Activated naive CD8-positive, alpha-beta T cell (primary cell): ENCODE data around the gene HDGFL3.
"Not testable (repeated sequence)": the region's sequence is repeated elsewhere in the genome, so short reads cannot be mapped to it uniquely, and the experiment has no call there.

Source experiments
- H3K27ac Mint-ChIP-seq: one replicate; pipeline ENCODE4 v1.8.0; 2021; ENCODE audit warnings: mixed read lengths
- H3K27me3 Mint-ChIP-seq: one replicate; pipeline ENCODE4 v1.8.0; 2021; ENCODE audit warnings: mixed read lengths
- H3K36me3 Mint-ChIP-seq: one replicate; pipeline ENCODE4 v1.8.0; 2021; ENCODE audit warnings: mixed read lengths
- H3K4me1 Mint-ChIP-seq: one replicate; pipeline ENCODE4 v1.8.0; 2021; ENCODE audit warnings: low read depth, mixed read lengths
- H3K4me3 Mint-ChIP-seq: one replicate; pipeline ENCODE4 v1.8.0; 2021; ENCODE audit warnings: mild to moderate bottlenecking, mixed read lengths
- H3K9me3 Mint-ChIP-seq: one replicate; pipeline ENCODE4 v1.8.0; 2021; ENCODE audit warnings: low read depth, mixed read lengths

HDGFL3 gene

DNA sequence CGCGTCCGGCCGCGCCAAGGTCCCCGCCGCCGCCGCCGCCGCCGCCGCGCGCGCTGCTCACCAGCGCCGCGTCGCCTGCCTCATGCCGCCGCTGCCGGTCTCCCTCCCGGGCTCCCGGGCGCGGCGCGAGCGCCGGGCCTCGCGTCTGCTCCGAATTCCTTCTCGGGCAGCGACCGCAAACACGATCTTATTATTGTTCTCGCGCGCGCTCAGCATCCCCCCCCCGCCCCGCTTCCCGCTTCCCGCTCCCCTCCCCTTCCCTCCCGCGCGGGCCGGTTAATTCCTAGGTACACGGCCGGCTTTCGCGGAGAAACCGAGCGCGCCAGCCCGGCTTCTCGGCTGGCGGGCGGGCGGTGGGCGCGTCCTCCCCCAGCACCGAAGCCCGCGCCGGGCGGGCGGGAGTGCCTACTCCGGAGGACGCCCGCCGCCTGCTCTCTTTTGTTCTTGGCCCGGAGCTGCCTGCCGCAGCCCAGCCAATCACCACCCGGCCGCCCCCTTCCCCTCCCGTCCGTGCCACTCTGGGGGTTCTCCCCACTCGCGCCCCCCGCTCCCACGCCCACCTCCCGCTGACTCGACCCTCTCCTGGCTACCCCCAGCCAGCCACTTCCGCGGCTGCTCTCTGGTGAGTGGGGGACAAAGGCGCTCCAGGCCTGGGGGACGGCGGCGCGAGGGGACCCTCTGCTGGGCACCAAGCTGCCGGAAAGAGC, at the start of gene HDGFL3:
Gene HDGFL3 (minus strand): TSS at position 164 of the 707 bp plus-strand sequence. CDS start 409 bp downstream, outside the sequence.
- no peak within 1 kb of the TSS for H3K27ac Mint-ChIP-seq
- H3K27me3 Mint-ChIP-seq, result peaks cover 16% of the 10 kb centered on the region
- H3K36me3 Mint-ChIP-seq, result no peaks in the 10 kb centered on the region
- H3K4me1 Mint-ChIP-seq, result peaks cover 6% of the 10 kb centered on the region
- H3K9me3 Mint-ChIP-seq, result no peaks in the 10 kb centered on the region
- H3K4me3 Mint-ChIP-seq, result peak within 1 kb of the TSS; percentile 90

DNA sequence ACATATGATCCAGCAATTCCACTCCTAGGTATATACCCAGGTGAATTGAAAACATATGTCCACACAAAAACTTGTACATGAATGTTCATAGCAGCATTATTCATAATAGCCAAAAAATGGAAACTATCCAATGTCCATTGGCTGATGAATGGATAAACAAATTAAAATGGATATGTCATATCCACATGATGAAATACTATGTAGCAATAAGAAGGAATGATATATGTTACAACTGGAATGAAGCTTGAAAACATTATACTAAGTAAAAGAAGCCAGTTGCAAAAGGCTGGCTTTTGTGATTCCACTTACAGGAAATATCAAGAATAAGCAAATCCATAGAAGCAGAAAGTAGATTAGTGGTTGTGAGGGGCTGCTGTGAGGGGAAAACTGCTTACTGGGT, 43.2 kb upstream of the HDGFL3 start:
- Mint-ChIP-seq H3K27me3 (peaks cover 43% of the 10 kb centered on the region), H3K36me3 (no peaks in the 10 kb centered on the region), H3K27ac (no peak overlapping the region), H3K4me1 (no peaks in the 10 kb centered on the region), H3K9me3 (no peaks in the 10 kb centered on the region), H3K4me3 (no peak overlapping the region)

DNA sequence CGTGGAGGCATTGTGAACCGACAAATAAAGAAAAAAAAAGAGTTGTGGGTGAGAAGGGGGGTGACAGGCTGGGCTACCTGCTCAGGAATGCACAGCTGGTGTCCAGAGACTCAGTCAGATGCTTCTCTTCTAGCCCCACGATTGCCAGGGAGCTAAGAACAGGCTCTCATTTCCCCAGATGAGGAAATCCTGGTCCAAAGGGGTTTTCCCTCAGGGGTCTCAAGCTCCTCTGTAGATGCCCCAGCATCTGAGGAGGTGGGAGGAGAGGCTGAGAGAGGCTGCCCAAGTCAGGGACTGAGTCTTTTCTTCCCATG, 41.4 kb upstream of the HDGFL3 start:
- Mint-ChIP-seq H3K27ac (no peak overlapping the region), H3K9me3 (no peaks in the 10 kb centered on the region), H3K4me1 (no peaks in the 10 kb centered on the region), H3K4me3 (no peak overlapping the region), H3K27me3 (peaks cover 45% of the 10 kb centered on the region), H3K36me3 (no peaks in the 10 kb centered on the region)

DNA sequence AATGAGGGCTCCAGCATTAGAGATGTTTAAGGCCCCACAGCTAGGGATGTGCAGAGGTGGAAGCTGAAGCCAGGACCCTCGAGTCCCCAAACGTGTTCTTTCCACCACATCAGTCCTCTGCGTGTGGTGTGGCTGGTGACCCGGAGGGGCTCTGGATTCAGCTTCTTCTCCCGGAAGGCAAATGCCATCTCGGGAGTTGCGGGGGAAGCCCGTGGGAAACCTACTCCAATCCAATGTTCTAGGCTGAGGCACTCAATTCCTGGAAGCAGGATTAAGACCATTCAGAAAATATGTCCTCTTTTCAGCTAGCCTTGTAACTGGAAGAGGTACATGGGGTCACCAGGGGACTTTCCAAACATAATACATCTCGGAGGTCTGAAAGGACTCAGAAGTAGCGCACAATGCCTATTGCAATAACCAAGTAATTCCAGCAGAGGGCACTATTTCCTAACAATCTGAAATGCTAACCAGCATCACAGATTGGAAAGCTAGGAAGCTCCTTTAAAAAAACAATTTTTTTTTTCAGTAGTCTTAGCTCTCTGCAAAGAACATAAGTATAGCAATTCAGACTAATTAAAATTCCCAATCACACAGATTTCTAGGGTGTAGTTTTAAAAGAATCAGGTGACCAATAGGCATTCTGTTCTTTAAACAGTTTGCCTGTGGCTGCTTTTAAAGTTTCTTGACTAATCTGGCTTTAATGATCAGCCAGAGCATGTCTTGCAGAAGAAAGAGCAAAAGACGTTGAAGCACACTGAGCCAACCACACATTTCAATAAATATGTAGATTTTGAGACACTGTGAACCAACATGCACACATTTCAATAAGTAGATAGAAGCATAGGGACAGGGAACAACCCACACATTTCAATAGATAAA, 40.8 kb upstream of the HDGFL3 start:
- Mint-ChIP-seq H3K4me3 (no peak overlapping the region), H3K36me3 (no peaks in the 10 kb centered on the region), H3K4me1 (no peaks in the 10 kb centered on the region), H3K27me3 (peaks cover 45% of the 10 kb centered on the region), H3K27ac (no peak overlapping the region), H3K9me3 (no peaks in the 10 kb centered on the region)

DNA sequence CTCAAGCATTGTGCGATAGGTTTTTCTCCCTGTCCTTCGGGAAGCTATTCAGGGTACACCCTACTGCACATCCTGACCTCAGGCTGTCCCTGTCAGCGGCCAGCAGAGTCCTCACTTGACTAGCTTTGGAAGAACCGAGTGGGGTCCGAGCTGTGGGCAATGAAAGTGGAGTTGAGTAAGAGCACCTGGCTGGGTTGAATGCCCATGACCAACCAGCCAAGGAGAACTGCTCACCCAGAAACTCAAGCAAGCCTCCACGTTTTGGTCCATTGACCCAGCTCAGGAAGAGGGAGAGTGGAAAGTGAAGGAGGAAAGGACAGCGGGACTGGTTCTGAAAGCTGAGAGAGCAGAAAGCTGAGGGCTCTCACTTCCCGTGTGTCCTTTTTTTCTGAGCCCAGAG, 36.0 kb upstream of the HDGFL3 start:
- H3K36me3 Mint-ChIP-seq, result no peaks in the 10 kb centered on the region
- H3K4me3 Mint-ChIP-seq, result no peak overlapping the region
- H3K27me3 Mint-ChIP-seq, result peaks cover 35% of the 10 kb centered on the region

DNA sequence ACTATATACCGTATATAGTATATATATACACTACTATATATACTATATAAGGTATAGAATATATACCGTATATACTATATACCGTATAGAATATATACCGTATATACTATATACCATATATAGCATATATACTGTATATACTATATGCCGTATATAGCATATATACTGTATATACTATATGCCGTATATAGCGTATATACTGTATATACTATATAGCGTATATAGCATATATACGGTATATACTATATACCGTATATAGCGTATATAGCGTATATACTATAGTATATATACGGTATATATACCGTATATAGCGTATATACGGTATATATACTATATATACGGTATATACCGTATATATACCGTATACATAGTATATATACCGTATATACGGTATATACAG, 22.6 kb upstream of the HDGFL3 start:
- H3K36me3 Mint-ChIP-seq, result no peaks in the 10 kb centered on the region
- H3K9me3 Mint-ChIP-seq, result no peaks in the 10 kb centered on the region
- peaks cover 11% of the 10 kb centered on the region for H3K27me3 Mint-ChIP-seq
- H3K27ac Mint-ChIP-seq, result no peak overlapping the region
- no peaks in the 10 kb centered on the region for H3K4me1 Mint-ChIP-seq
- no peak overlapping the region for H3K4me3 Mint-ChIP-seq

More for the DNA sequence above, 36.0 kb upstream of the HDGFL3 start:
- Mint-ChIP-seq H3K9me3 (no peaks in the 10 kb centered on the region), H3K27ac (no peak overlapping the region), H3K4me1 (no peaks in the 10 kb centered on the region)

DNA sequence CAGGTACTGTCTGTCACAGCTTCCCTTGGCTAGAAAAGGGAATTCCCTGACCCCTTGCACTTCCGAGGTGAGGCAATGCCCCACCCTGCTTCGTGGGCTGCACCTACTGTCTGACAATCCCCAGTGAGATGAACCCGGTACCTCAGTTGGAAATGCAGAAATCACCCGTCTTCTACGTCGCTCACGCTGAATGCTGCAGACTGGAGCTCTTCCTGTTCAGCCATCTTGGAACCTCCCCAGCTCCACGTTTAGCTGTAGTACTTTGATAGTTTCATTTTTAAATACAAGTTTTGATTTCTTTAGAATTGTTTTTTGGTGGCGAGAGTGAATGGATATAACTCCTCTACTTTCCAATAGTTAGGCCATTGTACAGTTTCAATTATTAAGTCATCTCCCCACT, 17.8 kb upstream of the HDGFL3 start:
- no peaks in the 10 kb centered on the region for H3K9me3 Mint-ChIP-seq
- H3K4me1 Mint-ChIP-seq, result no peaks in the 10 kb centered on the region
- no peaks in the 10 kb centered on the region for H3K36me3 Mint-ChIP-seq
- no peak overlapping the region for H3K27ac Mint-ChIP-seq
- no peak overlapping the region for H3K4me3 Mint-ChIP-seq
- H3K27me3 Mint-ChIP-seq, result peaks cover 5% of the 10 kb centered on the region

DNA sequence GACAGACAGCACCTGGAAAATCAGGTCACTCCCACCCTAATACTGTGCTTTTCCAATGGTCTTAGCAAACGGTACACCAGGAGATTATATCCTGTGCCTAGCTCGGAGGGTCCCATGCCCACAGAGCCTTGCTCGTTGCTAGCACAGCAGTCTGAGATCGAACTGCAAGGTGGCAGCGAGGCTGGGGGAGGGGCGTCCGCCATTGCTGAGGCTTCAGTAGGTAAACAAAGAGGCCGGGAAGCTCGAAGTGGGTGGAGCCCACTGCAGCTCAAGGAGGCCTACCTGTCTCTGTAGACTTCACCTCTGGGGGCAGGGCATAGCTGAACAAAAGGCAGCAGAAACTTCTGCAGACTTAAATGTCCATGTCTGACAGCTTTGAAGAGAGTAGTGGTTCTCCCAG, 14.2 kb upstream of the HDGFL3 start:
- H3K9me3 Mint-ChIP-seq, H3K4me1 Mint-ChIP-seq, H3K4me3 Mint-ChIP-seq, H3K27ac Mint-ChIP-seq, H3K36me3 Mint-ChIP-seq: not testable (repeated sequence)
- H3K27me3 Mint-ChIP-seq, result peaks cover 13% of the 10 kb centered on the region

DNA sequence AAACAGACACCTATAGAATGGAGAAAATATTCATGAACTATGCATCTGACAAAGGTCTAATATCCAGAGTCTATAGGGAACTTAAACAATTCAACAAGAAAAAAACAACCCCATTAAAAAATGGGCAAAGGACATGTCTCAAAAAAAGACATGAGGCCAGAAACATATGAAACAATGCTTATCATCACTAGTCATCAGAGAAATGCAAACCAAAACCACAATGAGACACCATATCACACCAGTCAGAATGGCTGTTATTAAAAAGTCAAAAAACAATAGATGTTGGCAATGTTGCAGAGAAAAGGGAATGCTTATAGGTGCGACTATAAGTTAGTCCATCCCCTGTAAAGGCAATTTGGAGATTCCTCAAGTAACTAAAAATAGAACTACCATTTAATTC, 11.4 kb upstream of the HDGFL3 start:
- Mint-ChIP-seq H3K9me3 (peaks cover 3% of the 10 kb centered on the region), H3K36me3 (peaks cover 5% of the 10 kb centered on the region), H3K27me3 (peaks cover 19% of the 10 kb centered on the region), H3K4me1 (no peaks in the 10 kb centered on the region), H3K4me3 (no peak overlapping the region), H3K27ac (no peak overlapping the region)

DNA sequence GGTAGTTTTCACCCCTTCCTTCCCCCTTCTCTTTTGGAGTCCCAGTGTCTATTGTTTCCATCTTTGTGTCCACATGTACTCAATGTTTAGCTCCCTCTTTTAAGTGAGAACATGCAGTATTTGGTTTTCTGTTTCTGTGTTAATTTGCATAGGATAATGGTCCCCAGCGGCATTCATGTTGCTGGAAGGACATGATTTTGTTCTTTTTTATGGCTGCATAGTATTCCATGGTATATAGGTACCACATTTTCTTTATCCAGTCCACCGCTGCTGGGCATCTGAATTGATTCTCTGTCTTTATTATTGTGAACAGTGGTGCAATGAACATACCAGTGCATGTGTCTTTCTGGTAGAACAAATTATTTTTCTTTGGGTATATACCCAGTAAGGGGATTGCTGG, 7.7 kb upstream of the HDGFL3 start:
- no peak overlapping the region for H3K27ac Mint-ChIP-seq
- H3K9me3 Mint-ChIP-seq, result peaks cover 3% of the 10 kb centered on the region
- H3K36me3 Mint-ChIP-seq, result peaks cover 5% of the 10 kb centered on the region
- peaks cover 20% of the 10 kb centered on the region for H3K27me3 Mint-ChIP-seq
- no peaks in the 10 kb centered on the region for H3K4me1 Mint-ChIP-seq
- no peak overlapping the region for H3K4me3 Mint-ChIP-seq

DNA sequence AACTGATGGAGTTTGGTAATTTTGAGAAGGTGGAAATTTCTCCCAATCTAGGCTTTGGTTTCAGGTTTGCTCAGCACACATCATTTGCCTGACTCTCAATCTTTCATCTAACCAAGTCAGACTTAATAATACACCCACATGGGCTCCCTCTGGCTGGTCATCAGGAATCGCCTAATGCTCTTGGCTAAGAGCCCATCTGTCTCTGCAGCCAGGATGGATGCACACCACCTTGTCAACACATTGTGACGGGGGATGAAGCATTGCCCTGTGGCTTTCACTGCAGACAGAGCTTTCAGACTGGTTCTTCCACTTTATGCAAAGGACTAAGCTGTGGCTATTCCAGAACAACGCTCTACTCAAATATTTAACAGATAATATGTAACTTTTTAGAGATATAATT, 3.0 kb upstream of the HDGFL3 start:
- H3K4me1 Mint-ChIP-seq, result peaks cover 6% of the 10 kb centered on the region
- H3K4me3 Mint-ChIP-seq, result no peak overlapping the region
- peaks cover 3% of the 10 kb centered on the region for H3K36me3 Mint-ChIP-seq
- no peak overlapping the region for H3K27ac Mint-ChIP-seq
- H3K9me3 Mint-ChIP-seq, result peaks cover 3% of the 10 kb centered on the region
- peaks cover 15% of the 10 kb centered on the region for H3K27me3 Mint-ChIP-seq

DNA sequence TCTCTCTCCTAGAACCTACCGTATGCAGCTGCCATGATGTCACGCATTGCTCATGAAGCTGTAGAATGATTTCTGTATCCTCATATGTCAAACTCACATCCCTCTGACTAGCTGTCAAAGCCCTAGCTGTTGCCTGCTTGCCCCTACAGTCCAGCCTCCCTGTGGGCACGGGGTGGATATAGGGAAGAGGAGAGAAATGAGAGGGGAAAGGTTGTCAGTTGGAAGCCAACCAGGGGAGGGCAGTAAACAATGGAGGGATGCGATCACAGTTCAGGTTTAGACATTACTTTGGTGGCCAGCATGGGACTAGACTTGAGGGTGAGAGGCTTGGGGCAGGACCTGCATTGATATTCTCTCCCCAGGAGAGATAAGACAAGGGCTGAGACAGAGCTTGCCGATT, 1.7 kb upstream of the HDGFL3 start:
- no peak overlapping the region for H3K4me3 Mint-ChIP-seq
- no peak overlapping the region for H3K27ac Mint-ChIP-seq
- H3K4me1 Mint-ChIP-seq, result peaks cover 6% of the 10 kb centered on the region
- no peaks in the 10 kb centered on the region for H3K36me3 Mint-ChIP-seq
- peaks cover 16% of the 10 kb centered on the region for H3K27me3 Mint-ChIP-seq
- no peaks in the 10 kb centered on the region for H3K9me3 Mint-ChIP-seq

DNA sequence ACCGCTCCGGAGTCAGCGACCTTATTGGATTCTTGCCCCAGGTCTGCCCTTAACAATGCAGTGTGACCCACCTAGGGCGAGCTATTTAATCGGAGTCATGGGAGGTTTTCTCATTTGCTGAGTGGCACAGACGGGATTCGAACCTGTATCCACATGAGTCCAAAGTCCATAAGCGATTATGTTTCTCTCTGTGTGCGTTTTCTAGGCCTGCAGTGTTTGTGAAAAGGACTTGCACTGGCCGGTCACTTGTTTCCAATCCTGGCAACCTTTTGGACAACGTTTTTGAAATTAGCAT, 691 bp upstream of the HDGFL3 start:
- Mint-ChIP-seq H3K4me1 (peaks cover 6% of the 10 kb centered on the region), H3K36me3 (no peaks in the 10 kb centered on the region), H3K9me3 (no peaks in the 10 kb centered on the region), H3K27ac (no peak overlapping the region), H3K4me3 (no peak overlapping the region), H3K27me3 (peaks cover 16% of the 10 kb centered on the region)

DNA sequence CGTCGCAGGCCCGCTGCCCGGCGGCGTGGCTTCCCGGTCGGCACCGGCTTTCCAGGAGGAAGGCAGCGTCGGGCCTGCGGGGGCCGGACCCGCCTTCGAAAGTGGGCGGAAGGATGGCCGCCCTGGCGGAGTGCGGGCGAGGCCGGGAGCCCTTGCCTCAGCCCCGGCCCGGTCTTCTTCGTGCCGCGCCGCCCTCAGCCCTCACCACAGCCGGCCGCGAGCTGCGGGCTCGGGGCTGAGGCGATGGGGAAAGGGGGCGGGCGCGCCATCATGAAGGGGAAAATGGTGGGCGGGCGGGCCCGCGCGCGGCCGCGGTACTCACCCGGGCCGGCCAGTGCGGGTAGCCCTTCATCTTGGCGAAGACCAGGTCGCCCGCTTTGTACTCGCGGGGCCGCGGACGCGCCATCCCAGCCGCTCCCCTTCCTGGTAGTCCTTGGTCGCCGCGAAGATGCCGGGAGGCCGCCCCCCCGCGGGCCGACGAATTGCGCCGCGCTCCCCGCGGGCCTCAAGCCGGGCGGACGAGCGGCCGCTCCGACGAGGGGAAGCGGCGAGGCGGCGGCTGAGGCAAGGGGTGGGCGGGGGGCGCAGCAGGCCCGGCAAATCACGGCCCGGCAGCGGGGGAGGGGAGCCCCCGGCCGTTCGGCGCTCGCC, 489 bp downstream of the HDGFL3 start:
- H3K4me3 Mint-ChIP-seq, result no peak overlapping the region
- no peaks in the 10 kb centered on the region for H3K36me3 Mint-ChIP-seq
- no peak overlapping the region for H3K27ac Mint-ChIP-seq
- peaks cover 6% of the 10 kb centered on the region for H3K4me1 Mint-ChIP-seq
- H3K27me3 Mint-ChIP-seq, result peaks cover 13% of the 10 kb centered on the region
- H3K9me3 Mint-ChIP-seq, result no peaks in the 10 kb centered on the region

DNA sequence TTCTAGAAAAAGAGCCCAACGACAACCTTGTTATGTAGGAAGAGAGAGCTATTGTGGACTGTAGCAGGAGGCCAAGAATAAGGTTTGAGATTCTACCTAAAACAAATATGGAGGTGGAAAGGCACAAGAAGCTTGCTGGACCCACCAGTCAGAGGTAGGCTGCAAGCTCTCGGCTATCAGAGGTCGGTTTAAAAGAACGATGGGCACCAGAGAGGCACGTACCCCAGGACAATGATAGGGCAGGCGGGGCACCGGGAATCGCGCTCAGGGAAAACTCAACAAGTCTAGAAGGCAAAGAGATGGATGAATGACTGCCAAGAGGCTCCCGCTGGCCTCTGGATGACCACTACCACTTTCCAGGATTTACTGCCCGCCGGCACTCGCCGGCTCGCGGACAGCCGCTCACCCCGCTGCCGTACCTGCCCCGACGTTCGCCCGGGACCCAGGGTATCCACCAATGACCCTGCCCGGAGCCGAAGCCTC, 1.1 kb downstream of the HDGFL3 start:
- Mint-ChIP-seq H3K4me1 (peaks cover 6% of the 10 kb centered on the region), H3K9me3 (no peaks in the 10 kb centered on the region), H3K4me3 (peak overlapping the region; percentile 90), H3K36me3 (no peaks in the 10 kb centered on the region), H3K27me3 (peaks cover 13% of the 10 kb centered on the region), H3K27ac (peak overlapping the region; percentile 84)
